ENCODE results near the gene PPM1A.

GRCh38 chr14:60220084-60220483 lies 28.9 kb upstream of the PPM1A start:
- no peak for TF ChIP-seq FOXK2 (IDR thresholded peaks at IDR 0.05)
- TF ChIP-seq ARNT (IDR thresholded peaks at IDR 0.05) = no peak
- no peak for TF ChIP-seq HDGF (IDR thresholded peaks at IDR 0.05; ENCODE audit: borderline replicate concordance)
- TF ChIP-seq SP1 (IDR thresholded peaks at IDR 0.05) = no peak
- TF ChIP-seq CTBP1 (IDR thresholded peaks at IDR 0.05; ENCODE audit: borderline replicate concordance) = no peak
- no peak for TF ChIP-seq FOXM1 (IDR thresholded peaks at IDR 0.05; ENCODE audit: borderline replicate concordance)
- TF ChIP-seq BHLHE40 (IDR thresholded peaks at IDR 0.05; ENCODE audit: borderline replicate concordance) = no peak
- TF ChIP-seq ELF4 (IDR thresholded peaks at IDR 0.05) = no peak
- TF ChIP-seq ZNF384 (IDR thresholded peaks at IDR 0.05) = no peak
